Measurements from ENCODE around the gene CARMIL1.

CARMIL1 gene

GRCh38 chr6:25458485-25458884, 179.3 kb downstream of the CARMIL1 start:
- DNase-seq: peak in 1 of 2 experiments; percentile 45
- TF ChIP-seq GATA1 (IDR thresholded peaks at IDR 0.05; ENCODE audit: low read depth, low read length) (no peak), POLR2A (IDR thresholded peaks at IDR 0.05; ENCODE audit: low read length) (no peak)

GRCh38 chr6:25462235-25462897, 183.2 kb downstream of the CARMIL1 start:
- no peak for TF ChIP-seq POLR2A (IDR thresholded peaks at IDR 0.05; ENCODE audit: low read length)
- no peak for TF ChIP-seq GATA1 (IDR thresholded peaks at IDR 0.05; ENCODE audit: low read depth, low read length)
- no peak for DNase-seq

- TF ChIP-seq POLR2A (IDR thresholded peaks at IDR 0.05; ENCODE audit: low read length) (no peak), GATA1 (IDR thresholded peaks at IDR 0.05; ENCODE audit: low read depth, low read length) (no peak)
- no peak for DNase-seq
Measured at GRCh38 chr6:25463441-25463840, 184.3 kb downstream of the CARMIL1 start.

- TF ChIP-seq POLR2A (IDR thresholded peaks at IDR 0.05; ENCODE audit: low read length) (no peak), GATA1 (IDR thresholded peaks at IDR 0.05; ENCODE audit: low read depth, low read length) (no peak)
- DNase-seq: no peak
Measured at GRCh38 chr6:25464225-25464624, 185.1 kb downstream of the CARMIL1 start.

GRCh38 chr6:25465941-25466340, 186.8 kb downstream of the CARMIL1 start:
- TF ChIP-seq POLR2A (IDR thresholded peaks at IDR 0.05; ENCODE audit: low read length) (no peak), GATA1 (IDR thresholded peaks at IDR 0.05; ENCODE audit: low read depth, low read length) (no peak)
- no peak for DNase-seq

- no peak for TF ChIP-seq GATA1 (IDR thresholded peaks at IDR 0.05; ENCODE audit: low read depth, low read length)
- TF ChIP-seq POLR2A (IDR thresholded peaks at IDR 0.05; ENCODE audit: low read length): no peak
- peak in 1 of 2 experiments; percentile 26 for DNase-seq
Measured at GRCh38 chr6:25468881-25469280, 189.7 kb downstream of the CARMIL1 start.

GRCh38 chr6:25469797-25470388, 190.7 kb downstream of the CARMIL1 start:
- no peak for TF ChIP-seq POLR2A (IDR thresholded peaks at IDR 0.05; ENCODE audit: low read length)
- TF ChIP-seq GATA1 (IDR thresholded peaks at IDR 0.05; ENCODE audit: low read depth, low read length): no peak
- no peak for DNase-seq

- peak; percentile 18 to 32 for DNase-seq
- TF ChIP-seq POLR2A (IDR thresholded peaks at IDR 0.05; ENCODE audit: low read length): no peak
- no peak for TF ChIP-seq GATA1 (IDR thresholded peaks at IDR 0.05; ENCODE audit: low read depth, low read length)
Measured at GRCh38 chr6:25472306-25472705, 193.1 kb downstream of the CARMIL1 start.

- TF ChIP-seq POLR2A (IDR thresholded peaks at IDR 0.05; ENCODE audit: low read length) (no peak), GATA1 (IDR thresholded peaks at IDR 0.05; ENCODE audit: low read depth, low read length) (no peak)
Measured at GRCh38 chr6:25472906-25473305, 193.7 kb downstream of the CARMIL1 start.

GRCh38 chr6:25473447-25473846, 194.3 kb downstream of the CARMIL1 start:
- TF ChIP-seq GATA1 (IDR thresholded peaks at IDR 0.05; ENCODE audit: low read depth, low read length) (no peak), POLR2A (IDR thresholded peaks at IDR 0.05; ENCODE audit: low read length) (no peak)

More at GRCh38 chr6:25472906-25473305, 193.7 kb downstream of the CARMIL1 start:
- peak in 1 of 2 experiments; percentile 58 for DNase-seq

GRCh38 chr6:25476126-25476525, 197.0 kb downstream of the CARMIL1 start:
- TF ChIP-seq POLR2A (IDR thresholded peaks at IDR 0.05; ENCODE audit: low read length): no peak
- TF ChIP-seq GATA1 (IDR thresholded peaks at IDR 0.05; ENCODE audit: low read depth, low read length): no peak
- no peak for DNase-seq

More at GRCh38 chr6:25473447-25473846, 194.3 kb downstream of the CARMIL1 start:
- peak; percentile 12 to 20 for DNase-seq

- peak in 1 of 2 experiments; percentile 12 for DNase-seq
- TF ChIP-seq POLR2A (IDR thresholded peaks at IDR 0.05; ENCODE audit: low read length): no peak
- TF ChIP-seq GATA1 (IDR thresholded peaks at IDR 0.05; ENCODE audit: low read depth, low read length): no peak
Measured at GRCh38 chr6:25477006-25477590, 197.9 kb downstream of the CARMIL1 start.

- no peak for DNase-seq
Measured at GRCh38 chr6:25478973-25479372, 199.8 kb downstream of the CARMIL1 start.

GRCh38 chr6:25481267-25481666, 202.1 kb downstream of the CARMIL1 start:
- no peak for TF ChIP-seq GATA1 (IDR thresholded peaks at IDR 0.05; ENCODE audit: low read depth, low read length)
- no peak for TF ChIP-seq POLR2A (IDR thresholded peaks at IDR 0.05; ENCODE audit: low read length)
- peak; percentile 57 to 67 for DNase-seq

More at GRCh38 chr6:25478973-25479372, 199.8 kb downstream of the CARMIL1 start:
- TF ChIP-seq GATA1 (IDR thresholded peaks at IDR 0.05; ENCODE audit: low read depth, low read length): no peak
- TF ChIP-seq POLR2A (IDR thresholded peaks at IDR 0.05; ENCODE audit: low read length): no peak
